Heart right ventricle (tissue), 16 donors: ENCODE measurements around the gene RPN1. TPM values are rescaled to one million over a fixed set of nuclear protein-coding genes. Genes with fewer than 3 reads are reported as not detected.

Experiments used
- ATAC-seq, 8 donors: fragments of 200-7000 bp; cut with Tn5 transposase; one replicate each; pipeline ENCODE4 v1.9.1; 2020; ENCODE audit warnings: mild to moderate bottlenecking in 8 of 8, moderate library complexity in 8 of 8, moderate number of reproducible peaks in 1 of 8
- DNase-seq, 2 donors: peaks; one replicate each; pipeline ENCODE4 v3.0.0-alpha.2; 2020
- H3K27ac ChIP-seq, 10 donors: fragments of 200-600 bp; sonication (generic) in 2 of 10; one replicate each; pipeline versions ENCODE4 v1.5.0 to v1.8.0; 2020 to 2022; ENCODE audit warnings: mild to moderate bottlenecking in 3 of 10
- H3K27me3 ChIP-seq, 7 donors: fragments of 200-600 bp; one replicate each; pipeline ENCODE4 v1.8.0; 2021 to 2022; ENCODE audit warnings: mild to moderate bottlenecking in 2 of 7
- H3K36me3 ChIP-seq, 9 donors: fragments of 200-600 bp; sonication (generic) in 1 of 9; one replicate each; pipeline versions ENCODE4 v1.5.0 to v1.8.0; 2020 to 2022; ENCODE audit warnings: mild to moderate bottlenecking in 2 of 9
- H3K4me1 ChIP-seq, 9 donors: fragments of 200-600 bp; sonication (generic) in 1 of 9; one replicate each; pipeline versions ENCODE4 v1.5.0 to v1.8.0; 2020 to 2022; ENCODE audit warnings: mild to moderate bottlenecking in 4 of 9
- H3K4me3 ChIP-seq, 10 donors: fragments of 200-600 bp; sonication (generic) in 2 of 10; one replicate each; pipeline versions ENCODE4 v1.5.0 to v1.8.0; 2020 to 2022; ENCODE audit warnings: mild to moderate bottlenecking in 7 of 10, moderate library complexity in 2 of 10
- H3K9me3 ChIP-seq, 11 donors: fragments of 200-600 bp in 10 of 11; sonication (generic) in 2 of 11; one replicate each; pipeline versions ENCODE4 v1.5.0 to v1.8.0; 2013 to 2022; ENCODE audit warnings: mild to moderate bottlenecking in 2 of 11, control low read depth in 1 of 11, moderate library complexity in 1 of 11
- WGBS, 2 donors: extraction: QIAGEN DNeasy Blood & Tissue Kit; methylation state at CpG; one replicate each; pipeline ENCODE4 v1.1.7; 2013; ENCODE audit warnings: inconsistent platforms in 1 of 2; 5-methylcytosine and 5-hydroxymethylcytosine counted together
- intact Hi-C, 10 donors: fragments of 100-400 bp; cut with DNase I; formaldehyde crosslinking; loops; one replicate each; pipeline versions ENCODE4 v1.11.1 to v1.14.2; 2022
- polyA plus RNA-seq, 2 donors: library from polyadenylated mRNA; stranded (reverse); fragments of 200-250 nt; gene quantifications; one replicate each; pipeline ENCODE4 v1.2.3, GENCODE V29; 2013
- total RNA-seq, 10 donors: library from RNA; stranded (reverse); fragmentation: NEBNext Ultra II Directional in 3 of 10; extraction: Animal tissue kit (Norgen Biotek cat#: 25700) in 3 of 10; gene quantifications; one replicate each; pipeline versions ENCODE4 v1.2.1 to v1.2.4, GENCODE V29; 2021 to 2023
- TF ChIP-seq, protein P1 (sequence below), 9 donors: fragments of 200-600 bp; sonication (generic) in 2 of 9; IDR thresholded peaks; one replicate each; pipeline versions ENCODE4 v1.5.0 to v1.8.0; 2021 to 2022; ENCODE audit warnings: antibody characterized with exemption in 9 of 9, mild to moderate bottlenecking in 5 of 9, moderate library complexity in 1 of 9
- donor health status: Arrhythmogenic right ventricular cardiomyopathy.
- donor health status: ischemic (EF 13 %, LVEDD 7.1; RV severe dilation, severe dysfunction).
- donor health status: healthy with polysubstance abuse.
- donor health status: DM: no; HTN: yes; CAD: no.
- donor health status: DM: no; HTN: no; CAD: no.
- donor health status: ischemic (EF 25% LVEDD 6.9; RV normal size, moderate dysfunction).
- donor health status: ischemic (EF 25% LVEDD 5.7; RV mildly dilated, moderate dysfunction).
- donor health status: healthy.
- donor health status: DM: yes; HTN: yes; CAD: no.
- donor health status: Ischemic cardiomyopathy.
- donor health status: ischemic (EF 35%, LVEDD 5.7; RV mildly dilated, moderate dysfunction).
- donor health status: nonischemic (EF 11% LVEDD 7.7; RV severe dilation, severe dysfunction).
- donor health status: DM: yes; HTN: yes; CAD: no.
- donor health status: PGD.
- donor health status: ischemic (EF 29% LVEDD 5.4; RV normal size, mild dysfunction).
- donor health status: nonischemic (EF 23%, LVEDD 6.1; RV moderate dilation, normal function).

Gene RPN1
- total and polyA plus RNA-seq, 12 donors: 44.3 to 238 (median 83.6) TPM

DNA sequence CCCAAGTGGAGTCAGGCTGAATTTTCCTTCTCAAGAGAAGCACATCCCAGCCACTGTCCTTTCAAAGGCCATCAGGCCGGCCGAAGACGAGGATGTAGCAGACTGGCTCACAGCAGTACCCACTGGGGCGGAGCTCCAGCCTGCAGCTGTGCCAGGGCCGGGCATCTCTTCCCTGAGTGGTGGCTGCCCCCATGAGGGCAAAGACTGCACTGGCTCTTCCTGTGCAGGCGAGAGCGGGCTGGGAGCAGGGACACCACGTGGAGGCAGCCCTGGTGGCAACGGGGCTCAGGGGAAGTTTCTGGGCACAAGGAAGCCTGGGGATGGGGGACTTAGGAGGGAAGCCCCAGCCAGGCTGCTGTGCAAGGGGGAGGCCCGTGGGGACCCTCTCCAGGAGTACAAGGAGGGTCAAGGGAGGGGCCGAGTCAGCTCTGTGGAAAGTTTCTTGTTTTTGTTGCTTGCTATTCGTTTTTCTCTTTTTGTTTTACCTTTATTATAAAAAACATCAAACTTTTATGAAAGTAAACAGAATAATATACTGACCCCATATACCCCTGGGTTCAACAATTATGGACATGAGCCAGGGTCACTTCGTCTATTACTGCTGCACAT, 66.1 kb downstream of the RPN1 start:
- DNase-seq (peak; percentile 74 to 75), ATAC-seq (peak; percentile 94 to 100 (median 98))
- H3K4me3 ChIP-seq: no peak overlapping the region
- H3K27ac ChIP-seq: no peak overlapping the region
- TF ChIP-seq, protein P1, sequence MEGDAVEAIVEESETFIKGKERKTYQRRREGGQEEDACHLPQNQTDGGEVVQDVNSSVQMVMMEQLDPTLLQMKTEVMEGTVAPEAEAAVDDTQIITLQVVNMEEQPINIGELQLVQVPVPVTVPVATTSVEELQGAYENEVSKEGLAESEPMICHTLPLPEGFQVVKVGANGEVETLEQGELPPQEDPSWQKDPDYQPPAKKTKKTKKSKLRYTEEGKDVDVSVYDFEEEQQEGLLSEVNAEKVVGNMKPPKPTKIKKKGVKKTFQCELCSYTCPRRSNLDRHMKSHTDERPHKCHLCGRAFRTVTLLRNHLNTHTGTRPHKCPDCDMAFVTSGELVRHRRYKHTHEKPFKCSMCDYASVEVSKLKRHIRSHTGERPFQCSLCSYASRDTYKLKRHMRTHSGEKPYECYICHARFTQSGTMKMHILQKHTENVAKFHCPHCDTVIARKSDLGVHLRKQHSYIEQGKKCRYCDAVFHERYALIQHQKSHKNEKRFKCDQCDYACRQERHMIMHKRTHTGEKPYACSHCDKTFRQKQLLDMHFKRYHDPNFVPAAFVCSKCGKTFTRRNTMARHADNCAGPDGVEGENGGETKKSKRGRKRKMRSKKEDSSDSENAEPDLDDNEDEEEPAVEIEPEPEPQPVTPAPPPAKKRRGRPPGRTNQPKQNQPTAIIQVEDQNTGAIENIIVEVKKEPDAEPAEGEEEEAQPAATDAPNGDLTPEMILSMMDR (IDR thresholded peaks at IDR 0.05): peak; percentile 44 to 84 (median 74)
- 23 to 27% methylated on average over 13 of the region's 13 CpGs for WGBS, 2 donors
- no peaks in the 10 kb centered on the region for H3K36me3 ChIP-seq
- peaks cover 0 to 7% (median 0%) of the 10 kb centered on the region in 11 donors for H3K9me3 ChIP-seq
- peaks cover 0 to 11% (median 3%) of the 10 kb centered on the region in 9 donors for H3K4me1 ChIP-seq
- intact Hi-C loops: loop anchor here in 5 of 10 donors (5.0 to 10.0 kb wide), 5 partner anchors 82 to 490 kb away; no protein-coding TSS in a partner anchor
- peaks cover 0 to 4% (median 0%) of the 10 kb centered on the region in 7 donors for H3K27me3 ChIP-seq

DNA sequence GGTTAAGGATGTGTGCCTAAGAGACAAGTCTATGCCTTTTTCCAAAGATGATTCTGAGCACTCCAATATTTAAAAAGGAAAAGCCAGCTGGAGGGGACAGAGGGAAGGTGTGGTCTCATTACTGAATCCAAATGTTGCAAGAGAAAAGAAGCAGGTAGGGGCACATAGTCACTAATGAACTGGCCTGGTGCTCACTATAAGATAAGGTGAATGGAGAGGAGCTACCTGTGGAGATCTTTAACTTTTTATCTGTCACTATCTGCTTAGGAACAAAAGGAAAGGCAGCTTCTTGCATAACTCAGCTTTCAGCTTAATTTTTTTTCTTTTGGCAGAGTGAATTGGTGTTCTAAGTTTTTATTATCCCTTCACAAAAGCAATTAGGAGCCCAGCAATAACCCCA, 69.1 kb downstream of the RPN1 start:
- peaks cover 0 to 14% (median 3%) of the 10 kb centered on the region in 9 donors for H3K4me1 ChIP-seq

DNA sequence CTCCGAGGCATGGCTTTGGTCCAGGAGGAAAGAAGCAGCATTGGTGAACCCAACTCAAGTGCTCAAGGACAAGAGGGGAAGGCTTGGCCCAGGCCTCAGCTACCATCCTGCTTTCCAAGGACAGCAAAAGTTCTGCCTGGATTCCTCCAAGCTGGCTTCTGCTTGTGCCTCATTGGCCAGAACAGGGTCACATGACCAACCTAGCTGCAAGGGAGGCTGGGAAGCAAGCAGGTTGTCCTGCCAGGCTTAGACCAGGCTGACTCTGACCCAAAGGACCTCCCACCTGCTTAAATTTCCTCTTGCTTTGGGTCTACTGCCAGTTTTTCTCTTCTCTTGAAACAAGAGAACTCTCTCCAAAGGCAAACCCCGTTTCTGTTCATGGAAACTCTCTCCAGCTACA, 70.7 kb downstream of the RPN1 start:
- intact Hi-C loops: loop anchor here in 5 of 10 donors (5.0 to 10.0 kb wide), 5 partner anchors 78 to 485 kb away; no protein-coding TSS in a partner anchor
- Histone ChIP-seq H3K27ac (no peak overlapping the region), H3K27me3 (peaks cover 0 to 10% (median 0%) of the 10 kb centered on the region in 7 donors), H3K36me3 (no peaks in the 10 kb centered on the region), H3K9me3 (peaks cover 0 to 5% (median 0%) of the 10 kb centered on the region in 11 donors), H3K4me1 (peaks cover 0 to 31% (median 9%) of the 10 kb centered on the region in 9 donors), H3K4me3 (no peak overlapping the region)
- TF ChIP-seq, protein P1 (IDR thresholded peaks at IDR 0.05): no peak
- DNase-seq: no peak
- ATAC-seq: no peak
- WGBS, 2 donors: 88% methylated on average over 2 of the region's 2 CpGs

More for the DNA sequence above, 69.1 kb downstream of the RPN1 start:
- TF ChIP-seq, protein P1 (IDR thresholded peaks at IDR 0.05): no peak
- intact Hi-C loops: loop anchor here in 4 of 10 donors (5.0 to 10.0 kb wide), 4 partner anchors 79 to 487 kb away; no protein-coding TSS in a partner anchor
- Histone ChIP-seq H3K9me3 (peaks cover 0 to 5% (median 0%) of the 10 kb centered on the region in 11 donors), H3K36me3 (no peaks in the 10 kb centered on the region), H3K27ac (no peak overlapping the region), H3K27me3 (peaks cover 0 to 8% (median 0%) of the 10 kb centered on the region in 7 donors), H3K4me3 (no peak overlapping the region)
- DNase-seq: no peak
- no peak for ATAC-seq

DNA sequence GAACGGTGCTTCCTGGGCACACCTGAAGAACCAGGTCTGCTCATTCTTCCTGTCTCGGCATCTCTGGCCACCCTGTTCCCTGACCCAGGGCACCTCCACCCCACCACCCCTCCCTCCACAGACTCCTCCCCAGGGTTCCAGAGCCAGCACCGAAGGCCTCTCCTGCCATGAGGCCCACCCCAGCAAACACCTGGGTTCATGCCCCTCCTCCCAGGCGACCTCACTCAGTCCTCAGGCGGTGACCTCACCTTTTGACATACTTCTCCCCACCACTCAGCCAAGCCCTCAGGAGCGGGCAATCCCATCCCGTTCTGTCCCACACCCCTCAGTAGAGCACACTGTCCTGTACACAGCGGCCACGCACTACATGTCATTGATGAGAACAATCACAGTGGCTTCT, 72.3 kb downstream of the RPN1 start:
- DNase-seq (no peak), ATAC-seq (no peak)
- H3K9me3 ChIP-seq: peaks cover 0 to 5% (median 0%) of the 10 kb centered on the region in 11 donors
- H3K4me1 ChIP-seq: peaks cover 1 to 34% (median 15%) of the 10 kb centered on the region in 9 donors
- H3K36me3 ChIP-seq: no peaks in the 10 kb centered on the region
- intact Hi-C loops: loop anchor here in 1 of 10 donors (5.0 kb wide), 1 partner anchor 96 kb away; no protein-coding TSS in a partner anchor
- peaks cover 0 to 10% (median 0%) of the 10 kb centered on the region in 7 donors for H3K27me3 ChIP-seq
- WGBS, 2 donors: 85 to 91% methylated on average over 9 of the region's 9 CpGs
- TF ChIP-seq, protein P1 (IDR thresholded peaks at IDR 0.05): no peak
- H3K27ac ChIP-seq: no peak overlapping the region
- no peak overlapping the region for H3K4me3 ChIP-seq
